Body of pancreas (tissue), 4 donors: Measurements from ENCODE around the gene PXDN.

Source experiments
- POLR2A ChIP-seq, 3 donors: fragments of 450-650 bp; IDR thresholded peaks; one replicate each; pipeline ENCODE4 v1.6.1; 2016; ENCODE audit warnings: antibody characterized with exemption in 3 of 3, mild to moderate bottlenecking in 2 of 3
- TF ChIP-seq, protein P1 (sequence below), 7 experiments: fragments of 450-650 bp in 4 of 7; fragments of 200-600 bp in 3 of 7; sonication (generic) in 3 of 7; IDR thresholded peaks; one replicate each; pipeline ENCODE4 v1.5.1; 2016 to 2019; ENCODE audit warnings: antibody characterized with exemption in 7 of 7

DNA sequence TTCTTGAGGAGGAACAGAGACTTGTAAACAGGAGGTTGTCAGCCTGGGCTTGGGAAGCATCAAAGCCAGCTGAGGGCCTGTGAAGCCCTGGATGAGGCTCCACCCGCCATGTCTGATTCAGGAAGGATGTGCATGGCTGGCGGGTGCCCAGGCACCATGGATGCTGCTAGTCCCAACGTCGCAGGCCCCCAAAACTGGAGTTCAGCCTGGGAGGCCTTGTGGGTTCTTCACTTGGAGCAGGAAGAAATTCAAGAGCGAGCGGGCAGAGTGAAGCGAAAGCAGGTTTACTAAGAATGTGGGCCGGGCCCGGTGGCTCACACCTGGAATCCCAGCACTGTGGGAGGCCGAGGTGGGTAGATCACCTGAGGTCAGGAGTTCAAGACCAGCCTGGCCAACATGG lies 12.1 kb upstream of the PXDN start:
- TF ChIP-seq, protein P1, sequence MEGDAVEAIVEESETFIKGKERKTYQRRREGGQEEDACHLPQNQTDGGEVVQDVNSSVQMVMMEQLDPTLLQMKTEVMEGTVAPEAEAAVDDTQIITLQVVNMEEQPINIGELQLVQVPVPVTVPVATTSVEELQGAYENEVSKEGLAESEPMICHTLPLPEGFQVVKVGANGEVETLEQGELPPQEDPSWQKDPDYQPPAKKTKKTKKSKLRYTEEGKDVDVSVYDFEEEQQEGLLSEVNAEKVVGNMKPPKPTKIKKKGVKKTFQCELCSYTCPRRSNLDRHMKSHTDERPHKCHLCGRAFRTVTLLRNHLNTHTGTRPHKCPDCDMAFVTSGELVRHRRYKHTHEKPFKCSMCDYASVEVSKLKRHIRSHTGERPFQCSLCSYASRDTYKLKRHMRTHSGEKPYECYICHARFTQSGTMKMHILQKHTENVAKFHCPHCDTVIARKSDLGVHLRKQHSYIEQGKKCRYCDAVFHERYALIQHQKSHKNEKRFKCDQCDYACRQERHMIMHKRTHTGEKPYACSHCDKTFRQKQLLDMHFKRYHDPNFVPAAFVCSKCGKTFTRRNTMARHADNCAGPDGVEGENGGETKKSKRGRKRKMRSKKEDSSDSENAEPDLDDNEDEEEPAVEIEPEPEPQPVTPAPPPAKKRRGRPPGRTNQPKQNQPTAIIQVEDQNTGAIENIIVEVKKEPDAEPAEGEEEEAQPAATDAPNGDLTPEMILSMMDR (IDR thresholded peaks at IDR 0.05), result no peak
- no peak for TF ChIP-seq POLR2A (IDR thresholded peaks at IDR 0.05)
